ENCODE measurements around the gene ABCA7.

DNA sequence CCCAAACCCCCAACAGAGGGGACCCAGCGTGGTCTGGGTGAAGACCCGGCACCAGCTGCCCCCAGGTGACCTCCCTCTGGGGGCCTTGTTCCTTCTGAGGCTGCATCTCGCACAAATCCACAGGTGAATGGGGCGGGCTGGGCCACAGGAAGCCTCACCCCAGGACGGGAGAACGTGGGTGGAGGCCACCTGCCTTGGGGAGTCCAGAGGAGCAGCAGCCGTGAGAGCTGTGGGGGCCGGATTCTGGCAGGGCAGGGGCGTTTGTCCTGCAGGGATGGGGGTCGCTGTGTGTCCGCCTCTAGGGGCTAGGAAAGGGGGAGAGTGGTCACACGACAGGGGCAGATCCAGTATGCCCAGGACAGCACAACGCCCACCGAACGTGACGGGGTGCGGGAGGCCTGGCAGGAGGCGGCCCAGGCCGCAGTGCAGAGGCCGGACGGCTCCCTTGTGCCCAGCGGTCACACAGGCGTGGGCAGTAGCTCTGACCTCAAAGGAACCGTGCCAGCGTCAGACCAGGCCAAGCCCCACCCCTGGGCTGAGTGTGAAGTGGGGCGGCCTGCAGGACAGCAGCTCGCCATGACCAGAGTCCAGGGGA, 48.6 kb downstream of the ABCA7 start:
- TF ChIP-seq, protein P1, sequence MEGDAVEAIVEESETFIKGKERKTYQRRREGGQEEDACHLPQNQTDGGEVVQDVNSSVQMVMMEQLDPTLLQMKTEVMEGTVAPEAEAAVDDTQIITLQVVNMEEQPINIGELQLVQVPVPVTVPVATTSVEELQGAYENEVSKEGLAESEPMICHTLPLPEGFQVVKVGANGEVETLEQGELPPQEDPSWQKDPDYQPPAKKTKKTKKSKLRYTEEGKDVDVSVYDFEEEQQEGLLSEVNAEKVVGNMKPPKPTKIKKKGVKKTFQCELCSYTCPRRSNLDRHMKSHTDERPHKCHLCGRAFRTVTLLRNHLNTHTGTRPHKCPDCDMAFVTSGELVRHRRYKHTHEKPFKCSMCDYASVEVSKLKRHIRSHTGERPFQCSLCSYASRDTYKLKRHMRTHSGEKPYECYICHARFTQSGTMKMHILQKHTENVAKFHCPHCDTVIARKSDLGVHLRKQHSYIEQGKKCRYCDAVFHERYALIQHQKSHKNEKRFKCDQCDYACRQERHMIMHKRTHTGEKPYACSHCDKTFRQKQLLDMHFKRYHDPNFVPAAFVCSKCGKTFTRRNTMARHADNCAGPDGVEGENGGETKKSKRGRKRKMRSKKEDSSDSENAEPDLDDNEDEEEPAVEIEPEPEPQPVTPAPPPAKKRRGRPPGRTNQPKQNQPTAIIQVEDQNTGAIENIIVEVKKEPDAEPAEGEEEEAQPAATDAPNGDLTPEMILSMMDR (IDR thresholded peaks at IDR 0.05; ENCODE audit: low read depth, low read length), result no peak
- no peak for TF ChIP-seq EZH2phosphoT487 (IDR thresholded peaks at IDR 0.05; ENCODE audit: low read depth)

All from OCI-LY3 (cell line).